ENCODE data around the gene CLDN6. TPM values are rescaled to one million over a fixed set of nuclear protein-coding genes. Genes with fewer than 3 reads are reported as not detected.

CLDN6 gene
- total and polyA plus RNA-seq, 2 of the 13 experiments (the other 11 are each of a cell fraction or from before 2014, with no cell fraction given) = 5.9 to 7.6 TPM

DNA sequence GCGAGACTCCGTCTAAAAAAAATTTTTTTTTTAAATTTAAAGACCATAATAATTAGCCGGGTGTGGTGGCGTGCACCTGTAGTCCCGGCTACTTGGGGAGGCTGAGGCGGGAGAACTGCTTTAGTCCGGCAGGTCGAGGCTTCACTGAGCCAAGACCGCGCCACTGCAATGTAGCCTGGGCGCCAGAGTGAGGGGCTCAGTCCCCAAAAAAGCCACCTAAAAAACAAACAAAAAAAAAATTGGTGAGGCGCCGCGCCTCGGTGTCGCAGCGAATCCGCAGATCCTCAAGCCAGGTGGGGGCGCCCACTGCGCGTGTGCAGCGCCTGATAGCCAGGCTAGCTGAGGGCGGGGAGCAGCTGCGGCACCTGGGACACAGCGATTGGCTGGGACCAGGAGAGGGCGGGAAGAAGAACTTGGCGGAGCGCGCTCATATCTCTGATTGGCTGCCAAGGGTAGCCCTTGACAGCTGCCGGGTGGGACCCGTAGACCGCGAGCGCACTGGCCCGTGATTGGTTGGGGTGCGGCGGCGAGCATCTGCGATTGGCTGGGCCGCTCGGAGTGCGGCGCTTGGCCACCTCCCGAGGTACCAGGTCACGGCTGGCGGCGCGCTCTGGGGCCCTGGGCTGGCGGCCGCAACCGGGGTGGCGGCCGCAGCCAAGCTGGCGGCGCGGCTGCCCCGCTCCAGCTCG is 14.3 kb downstream of the CLDN6 start (continued):
- TF ChIP-seq, protein P1, sequence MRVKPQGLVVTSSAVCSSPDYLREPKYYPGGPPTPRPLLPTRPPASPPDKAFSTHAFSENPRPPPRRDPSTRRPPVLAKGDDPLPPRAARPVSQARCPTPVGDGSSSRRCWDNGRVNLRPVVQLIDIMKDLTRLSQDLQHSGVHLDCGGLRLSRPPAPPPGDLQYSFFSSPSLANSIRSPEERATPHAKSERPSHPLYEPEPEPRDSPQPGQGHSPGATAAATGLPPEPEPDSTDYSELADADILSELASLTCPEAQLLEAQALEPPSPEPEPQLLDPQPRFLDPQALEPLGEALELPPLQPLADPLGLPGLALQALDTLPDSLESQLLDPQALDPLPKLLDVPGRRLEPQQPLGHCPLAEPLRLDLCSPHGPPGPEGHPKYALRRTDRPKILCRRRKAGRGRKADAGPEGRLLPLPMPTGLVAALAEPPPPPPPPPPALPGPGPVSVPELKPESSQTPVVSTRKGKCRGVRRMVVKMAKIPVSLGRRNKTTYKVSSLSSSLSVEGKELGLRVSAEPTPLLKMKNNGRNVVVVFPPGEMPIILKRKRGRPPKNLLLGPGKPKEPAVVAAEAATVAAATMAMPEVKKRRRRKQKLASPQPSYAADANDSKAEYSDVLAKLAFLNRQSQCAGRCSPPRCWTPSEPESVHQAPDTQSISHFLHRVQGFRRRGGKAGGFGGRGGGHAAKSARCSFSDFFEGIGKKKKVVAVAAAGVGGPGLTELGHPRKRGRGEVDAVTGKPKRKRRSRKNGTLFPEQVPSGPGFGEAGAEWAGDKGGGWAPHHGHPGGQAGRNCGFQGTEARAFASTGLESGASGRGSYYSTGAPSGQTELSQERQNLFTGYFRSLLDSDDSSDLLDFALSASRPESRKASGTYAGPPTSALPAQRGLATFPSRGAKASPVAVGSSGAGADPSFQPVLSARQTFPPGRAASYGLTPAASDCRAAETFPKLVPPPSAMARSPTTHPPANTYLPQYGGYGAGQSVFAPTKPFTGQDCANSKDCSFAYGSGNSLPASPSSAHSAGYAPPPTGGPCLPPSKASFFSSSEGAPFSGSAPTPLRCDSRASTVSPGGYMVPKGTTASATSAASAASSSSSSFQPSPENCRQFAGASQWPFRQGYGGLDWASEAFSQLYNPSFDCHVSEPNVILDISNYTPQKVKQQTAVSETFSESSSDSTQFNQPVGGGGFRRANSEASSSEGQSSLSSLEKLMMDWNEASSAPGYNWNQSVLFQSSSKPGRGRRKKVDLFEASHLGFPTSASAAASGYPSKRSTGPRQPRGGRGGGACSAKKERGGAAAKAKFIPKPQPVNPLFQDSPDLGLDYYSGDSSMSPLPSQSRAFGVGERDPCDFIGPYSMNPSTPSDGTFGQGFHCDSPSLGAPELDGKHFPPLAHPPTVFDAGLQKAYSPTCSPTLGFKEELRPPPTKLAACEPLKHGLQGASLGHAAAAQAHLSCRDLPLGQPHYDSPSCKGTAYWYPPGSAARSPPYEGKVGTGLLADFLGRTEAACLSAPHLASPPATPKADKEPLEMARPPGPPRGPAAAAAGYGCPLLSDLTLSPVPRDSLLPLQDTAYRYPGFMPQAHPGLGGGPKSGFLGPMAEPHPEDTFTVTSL (CRISPR knock-in tag; IDR thresholded peaks at IDR 0.05; ENCODE audit: borderline replicate concordance) = no peak
- no peak for TF ChIP-seq SNAPC2 (CRISPR knock-in tag; IDR thresholded peaks at IDR 0.05)
- TF ChIP-seq, protein P2, sequence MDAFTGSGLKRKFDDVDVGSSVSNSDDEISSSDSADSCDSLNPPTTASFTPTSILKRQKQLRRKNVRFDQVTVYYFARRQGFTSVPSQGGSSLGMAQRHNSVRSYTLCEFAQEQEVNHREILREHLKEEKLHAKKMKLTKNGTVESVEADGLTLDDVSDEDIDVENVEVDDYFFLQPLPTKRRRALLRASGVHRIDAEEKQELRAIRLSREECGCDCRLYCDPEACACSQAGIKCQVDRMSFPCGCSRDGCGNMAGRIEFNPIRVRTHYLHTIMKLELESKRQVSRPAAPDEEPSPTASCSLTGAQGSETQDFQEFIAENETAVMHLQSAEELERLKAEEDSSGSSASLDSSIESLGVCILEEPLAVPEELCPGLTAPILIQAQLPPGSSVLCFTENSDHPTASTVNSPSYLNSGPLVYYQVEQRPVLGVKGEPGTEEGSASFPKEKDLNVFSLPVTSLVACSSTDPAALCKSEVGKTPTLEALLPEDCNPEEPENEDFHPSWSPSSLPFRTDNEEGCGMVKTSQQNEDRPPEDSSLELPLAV (CRISPR knock-in tag; conservative IDR thresholded peaks at IDR 0.05; ENCODE audit: low read depth) = no peak
- no peak for TF ChIP-seq ESRRA (CRISPR knock-in tag; IDR thresholded peaks at IDR 0.05; ENCODE audit: low read depth)
- TF ChIP-seq, protein P3, sequence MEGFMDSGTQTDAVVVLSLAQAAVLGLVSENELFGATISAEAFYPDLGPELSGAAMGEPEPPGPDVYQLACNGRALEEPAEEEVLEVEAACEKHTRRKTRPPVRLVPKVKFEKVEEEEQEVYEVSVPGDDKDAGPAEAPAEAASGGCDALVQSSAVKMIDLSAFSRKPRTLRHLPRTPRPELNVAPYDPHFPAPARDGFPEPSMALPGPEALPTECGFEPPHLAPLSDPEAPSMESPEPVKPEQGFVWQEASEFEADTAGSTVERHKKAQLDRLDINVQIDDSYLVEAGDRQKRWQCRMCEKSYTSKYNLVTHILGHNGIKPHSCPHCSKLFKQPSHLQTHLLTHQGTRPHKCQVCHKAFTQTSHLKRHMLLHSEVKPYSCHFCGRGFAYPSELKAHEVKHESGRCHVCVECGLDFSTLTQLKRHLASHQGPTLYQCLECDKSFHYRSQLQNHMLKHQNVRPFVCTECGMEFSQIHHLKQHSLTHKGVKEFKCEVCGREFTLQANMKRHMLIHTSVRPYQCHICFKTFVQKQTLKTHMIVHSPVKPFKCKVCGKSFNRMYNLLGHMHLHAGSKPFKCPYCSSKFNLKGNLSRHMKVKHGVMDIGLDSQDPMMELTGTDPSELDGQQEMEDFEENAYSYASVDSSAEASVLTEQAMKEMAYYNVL (CRISPR knock-in tag; IDR thresholded peaks at IDR 0.05; ENCODE audit: borderline replicate concordance) = no peak
- TF ChIP-seq, protein P4, sequence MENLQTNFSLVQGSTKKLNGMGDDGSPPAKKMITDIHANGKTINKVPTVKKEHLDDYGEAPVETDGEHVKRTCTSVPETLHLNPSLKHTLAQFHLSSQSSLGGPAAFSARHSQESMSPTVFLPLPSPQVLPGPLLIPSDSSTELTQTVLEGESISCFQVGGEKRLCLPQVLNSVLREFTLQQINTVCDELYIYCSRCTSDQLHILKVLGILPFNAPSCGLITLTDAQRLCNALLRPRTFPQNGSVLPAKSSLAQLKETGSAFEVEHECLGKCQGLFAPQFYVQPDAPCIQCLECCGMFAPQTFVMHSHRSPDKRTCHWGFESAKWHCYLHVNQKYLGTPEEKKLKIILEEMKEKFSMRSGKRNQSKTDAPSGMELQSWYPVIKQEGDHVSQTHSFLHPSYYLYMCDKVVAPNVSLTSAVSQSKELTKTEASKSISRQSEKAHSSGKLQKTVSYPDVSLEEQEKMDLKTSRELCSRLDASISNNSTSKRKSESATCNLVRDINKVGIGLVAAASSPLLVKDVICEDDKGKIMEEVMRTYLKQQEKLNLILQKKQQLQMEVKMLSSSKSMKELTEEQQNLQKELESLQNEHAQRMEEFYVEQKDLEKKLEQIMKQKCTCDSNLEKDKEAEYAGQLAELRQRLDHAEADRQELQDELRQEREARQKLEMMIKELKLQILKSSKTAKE (CRISPR knock-in tag; IDR thresholded peaks at IDR 0.05; ENCODE audit: borderline replicate concordance) = no peak
- TF ChIP-seq ZNF138 (CRISPR knock-in tag; IDR thresholded peaks at IDR 0.05; ENCODE audit: low read depth) = no peak
- TF ChIP-seq, protein P5, sequence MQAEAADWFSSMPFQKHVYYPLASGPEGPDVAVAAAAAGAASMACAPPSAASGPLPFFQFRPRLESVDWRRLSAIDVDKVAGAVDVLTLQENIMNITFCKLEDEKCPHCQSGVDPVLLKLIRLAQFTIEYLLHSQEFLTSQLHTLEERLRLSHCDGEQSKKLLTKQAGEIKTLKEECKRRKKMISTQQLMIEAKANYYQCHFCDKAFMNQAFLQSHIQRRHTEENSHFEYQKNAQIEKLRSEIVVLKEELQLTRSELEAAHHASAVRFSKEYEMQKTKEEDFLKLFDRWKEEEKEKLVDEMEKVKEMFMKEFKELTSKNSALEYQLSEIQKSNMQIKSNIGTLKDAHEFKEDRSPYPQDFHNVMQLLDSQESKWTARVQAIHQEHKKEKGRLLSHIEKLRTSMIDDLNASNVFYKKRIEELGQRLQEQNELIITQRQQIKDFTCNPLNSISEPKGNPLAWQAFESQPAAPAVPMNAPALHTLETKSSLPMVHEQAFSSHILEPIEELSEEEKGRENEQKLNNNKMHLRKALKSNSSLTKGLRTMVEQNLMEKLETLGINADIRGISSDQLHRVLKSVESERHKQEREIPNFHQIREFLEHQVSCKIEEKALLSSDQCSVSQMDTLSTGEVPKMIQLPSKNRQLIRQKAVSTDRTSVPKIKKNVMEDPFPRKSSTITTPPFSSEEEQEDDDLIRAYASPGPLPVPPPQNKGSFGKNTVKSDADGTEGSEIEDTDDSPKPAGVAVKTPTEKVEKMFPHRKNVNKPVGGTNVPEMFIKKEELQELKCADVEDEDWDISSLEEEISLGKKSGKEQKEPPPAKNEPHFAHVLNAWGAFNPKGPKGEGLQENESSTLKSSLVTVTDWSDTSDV (CRISPR knock-in tag; IDR thresholded peaks at IDR 0.05) = no peak
- TF ChIP-seq, protein P6, sequence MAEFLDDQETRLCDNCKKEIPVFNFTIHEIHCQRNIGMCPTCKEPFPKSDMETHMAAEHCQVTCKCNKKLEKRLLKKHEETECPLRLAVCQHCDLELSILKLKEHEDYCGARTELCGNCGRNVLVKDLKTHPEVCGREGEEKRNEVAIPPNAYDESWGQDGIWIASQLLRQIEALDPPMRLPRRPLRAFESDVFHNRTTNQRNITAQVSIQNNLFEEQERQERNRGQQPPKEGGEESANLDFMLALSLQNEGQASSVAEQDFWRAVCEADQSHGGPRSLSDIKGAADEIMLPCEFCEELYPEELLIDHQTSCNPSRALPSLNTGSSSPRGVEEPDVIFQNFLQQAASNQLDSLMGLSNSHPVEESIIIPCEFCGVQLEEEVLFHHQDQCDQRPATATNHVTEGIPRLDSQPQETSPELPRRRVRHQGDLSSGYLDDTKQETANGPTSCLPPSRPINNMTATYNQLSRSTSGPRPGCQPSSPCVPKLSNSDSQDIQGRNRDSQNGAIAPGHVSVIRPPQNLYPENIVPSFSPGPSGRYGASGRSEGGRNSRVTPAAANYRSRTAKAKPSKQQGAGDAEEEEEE (CRISPR knock-in tag; IDR thresholded peaks at IDR 0.05; ENCODE audit: borderline replicate concordance) = no peak
- no peak for TF ChIP-seq SATB2 (CRISPR knock-in tag; IDR thresholded peaks at IDR 0.05)
- no peak for TF ChIP-seq ZBTB20 (CRISPR knock-in tag; IDR thresholded peaks at IDR 0.05; ENCODE audit: borderline replicate concordance, low read depth)
